Measurements from ENCODE around the gene TLCD3B.

DNA sequence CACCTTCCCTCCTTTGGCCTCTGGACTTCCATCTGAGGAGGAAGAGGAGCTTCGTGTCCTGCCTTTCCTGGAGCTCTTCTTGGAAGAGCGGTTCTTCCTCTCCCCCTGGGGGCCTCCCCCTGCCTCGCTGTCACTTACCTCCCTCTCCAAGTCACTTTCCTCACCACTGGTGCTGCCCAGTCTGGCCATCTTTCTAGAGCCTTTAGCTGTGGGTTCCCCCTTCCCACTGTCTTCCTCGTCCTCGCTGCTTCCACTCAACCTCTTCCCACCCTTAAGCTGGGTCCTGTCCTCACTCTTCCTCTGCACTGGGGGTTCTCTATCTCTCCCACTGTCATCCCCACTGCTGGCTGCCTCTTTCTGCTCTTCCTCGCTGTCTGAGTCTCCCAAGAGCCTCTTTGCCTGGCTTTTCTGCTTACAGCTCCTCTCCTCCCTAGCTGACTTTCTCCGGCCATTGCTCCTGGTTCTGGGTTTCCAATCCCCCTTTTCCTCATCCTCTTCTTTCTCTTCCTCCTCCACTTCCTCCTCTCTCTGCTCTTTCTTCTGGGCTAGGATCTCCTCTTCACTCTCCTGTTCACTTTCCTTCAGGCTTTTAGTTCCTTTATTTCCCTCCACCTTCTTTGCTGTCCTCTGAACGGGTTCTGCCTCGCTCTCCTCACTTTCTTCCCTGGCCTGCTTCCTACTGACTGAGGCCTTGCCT, 37.0 kb downstream of the TLCD3B start:
- TF ChIP-seq EP300 (IDR thresholded peaks at IDR 0.05) (no peak), POLR2A (IDR thresholded peaks at IDR 0.05) (no peak), POLR2AphosphoS5 (IDR thresholded peaks at IDR 0.05) (no peak)
- TF ChIP-seq, protein P1, sequence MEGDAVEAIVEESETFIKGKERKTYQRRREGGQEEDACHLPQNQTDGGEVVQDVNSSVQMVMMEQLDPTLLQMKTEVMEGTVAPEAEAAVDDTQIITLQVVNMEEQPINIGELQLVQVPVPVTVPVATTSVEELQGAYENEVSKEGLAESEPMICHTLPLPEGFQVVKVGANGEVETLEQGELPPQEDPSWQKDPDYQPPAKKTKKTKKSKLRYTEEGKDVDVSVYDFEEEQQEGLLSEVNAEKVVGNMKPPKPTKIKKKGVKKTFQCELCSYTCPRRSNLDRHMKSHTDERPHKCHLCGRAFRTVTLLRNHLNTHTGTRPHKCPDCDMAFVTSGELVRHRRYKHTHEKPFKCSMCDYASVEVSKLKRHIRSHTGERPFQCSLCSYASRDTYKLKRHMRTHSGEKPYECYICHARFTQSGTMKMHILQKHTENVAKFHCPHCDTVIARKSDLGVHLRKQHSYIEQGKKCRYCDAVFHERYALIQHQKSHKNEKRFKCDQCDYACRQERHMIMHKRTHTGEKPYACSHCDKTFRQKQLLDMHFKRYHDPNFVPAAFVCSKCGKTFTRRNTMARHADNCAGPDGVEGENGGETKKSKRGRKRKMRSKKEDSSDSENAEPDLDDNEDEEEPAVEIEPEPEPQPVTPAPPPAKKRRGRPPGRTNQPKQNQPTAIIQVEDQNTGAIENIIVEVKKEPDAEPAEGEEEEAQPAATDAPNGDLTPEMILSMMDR (IDR thresholded peaks at IDR 0.05) = no peak
